Gastroesophageal sphincter (tissue), 3 donors: ENCODE data around the gene RAD51B.

Source experiments
- CTCF ChIP-seq, 4 experiments: fragments of 200-600 bp in 2 of 4; fragments of 450-650 bp in 2 of 4; sonication (generic) in 1 of 4; IDR thresholded peaks; one replicate each; pipeline ENCODE4 v1.5.1; 2017 to 2019; ENCODE audit warnings: antibody characterized with exemption in 4 of 4, mild to moderate bottlenecking in 2 of 4, moderate library complexity in 2 of 4
- EP300 ChIP-seq: sonication (generic); formaldehyde crosslinking; IDR thresholded peaks from one replicate; pipeline ENCODE4 v1.6.1; 2017; ENCODE audit warnings: antibody characterized with exemption, mild to moderate bottlenecking
- POLR2A ChIP-seq, 2 donors: fragments of 450-650 bp; IDR thresholded peaks; one replicate each; pipeline ENCODE4 v1.6.1; 2017; ENCODE audit warnings: antibody characterized with exemption in 2 of 2, mild to moderate bottlenecking in 2 of 2, moderate library complexity in 1 of 2
- POLR2AphosphoS5 ChIP-seq: sonication (generic); formaldehyde crosslinking; IDR thresholded peaks from one replicate; pipeline ENCODE4 v1.6.1; 2017; ENCODE audit warnings: antibody characterized with exemption

GRCh38 chr14:67984274-67984673, 164.7 kb downstream of the RAD51B start:
- no peak for TF ChIP-seq CTCF (IDR thresholded peaks at IDR 0.05)
- no peak for TF ChIP-seq POLR2A (IDR thresholded peaks at IDR 0.05)
- no peak for TF ChIP-seq POLR2AphosphoS5
- TF ChIP-seq EP300, result no peak
